RWPE2 (cell line): ENCODE data around the gene EWSR1.

Source experiments
- ATAC-seq: fragments of 200-7000 bp; cut with Tn5 transposase; 3 replicates; pipeline ENCODE4 v1.9.1; 2021; ENCODE audit warnings: low read depth
- DNase-seq: peaks from one replicate; pipeline ENCODE4 v3.0.0-alpha.2; 2020; ENCODE audit warnings: low spot score
- H3K27ac ChIP-seq: fragments of 450-650 bp; 2 replicates; pipeline ENCODE4 v1.5.1; 2017; ENCODE audit warnings: mild to moderate bottlenecking; ENCODE audit not compliant: poor library complexity, severe bottlenecking
- H3K27me3 ChIP-seq: fragments of 250-450 bp; sonication (Bioruptor Pico); 2 replicates; pipeline ENCODE4 v1.5.1; 2021; ENCODE audit warnings: mild to moderate bottlenecking, moderate library complexity; ENCODE audit not compliant: insufficient read depth, poor library complexity, severe bottlenecking
- H3K36me3 ChIP-seq: fragments of 250-450 bp; sonication (Bioruptor Pico); 2 replicates; pipeline ENCODE4 v1.5.1; 2020; ENCODE audit warnings: low read depth, mild to moderate bottlenecking, moderate library complexity
- H3K4me1 ChIP-seq: fragments of 250-450 bp; sonication (Bioruptor Pico); 2 replicates; pipeline ENCODE4 v1.5.1; 2021; ENCODE audit warnings: mild to moderate bottlenecking, moderate library complexity; ENCODE audit not compliant: insufficient read depth, poor library complexity, severe bottlenecking
- H3K4me3 ChIP-seq: fragments of 250-450 bp; sonication (Bioruptor Pico); 2 replicates; pipeline ENCODE4 v1.5.1; 2021; ENCODE audit warnings: mild to moderate bottlenecking, moderate library complexity; ENCODE audit not compliant: severe bottlenecking
- H3K9me3 ChIP-seq: fragments of 250-450 bp; sonication (Bioruptor Pico); 2 replicates; pipeline ENCODE4 v1.5.1; 2021; ENCODE audit warnings: mild to moderate bottlenecking, moderate library complexity; ENCODE audit not compliant: severe bottlenecking
- CTCF ChIP-seq: fragments of 450-650 bp; IDR thresholded peaks from one replicate; pipeline ENCODE4 v1.5.1; 2017; ENCODE audit warnings: mild to moderate bottlenecking, moderate library complexity; ENCODE audit not compliant: poor library complexity, severe bottlenecking

Gene EWSR1

GRCh38 chr22:29338398-29338797 lies 70.3 kb downstream of the EWSR1 start:
- Histone ChIP-seq H3K27ac (no peak overlapping the region), H3K9me3 (no peaks in the 10 kb centered on the region), H3K36me3 (peaks cover 55% of the 10 kb centered on the region), H3K4me3 (no peak overlapping the region), H3K27me3 (no peaks in the 10 kb centered on the region), H3K4me1 (peaks cover 14% of the 10 kb centered on the region)
- DNase-seq = no peak
- TF ChIP-seq CTCF = no peak
- no peak for ATAC-seq

- ATAC-seq (no peak), DNase-seq (no peak)
- Histone ChIP-seq H3K36me3 (peaks cover 56% of the 10 kb centered on the region), H3K27me3 (no peaks in the 10 kb centered on the region), H3K9me3 (no peaks in the 10 kb centered on the region), H3K4me1 (peaks cover 26% of the 10 kb centered on the region), H3K4me3 (no peak overlapping the region), H3K27ac (no peak overlapping the region)
- TF ChIP-seq CTCF = no peak
Measured at GRCh38 chr22:29339381-29340235, 71.5 kb downstream of the EWSR1 start.

- peaks cover 28% of the 10 kb centered on the region for H3K4me1 ChIP-seq
- no peak for TF ChIP-seq CTCF
- H3K36me3 ChIP-seq = peaks cover 54% of the 10 kb centered on the region
- H3K9me3 ChIP-seq = no peaks in the 10 kb centered on the region
- H3K4me3 ChIP-seq = no peak overlapping the region
- ATAC-seq (no peak), DNase-seq (no peak)
- H3K27me3 ChIP-seq = no peaks in the 10 kb centered on the region
- no peak overlapping the region for H3K27ac ChIP-seq
Measured at GRCh38 chr22:29340566-29340965, 72.5 kb downstream of the EWSR1 start.

- no peak for TF ChIP-seq CTCF
- H3K9me3 ChIP-seq = no peaks in the 10 kb centered on the region
- ATAC-seq = no peak
- H3K36me3 ChIP-seq = peaks cover 47% of the 10 kb centered on the region
- peaks cover 28% of the 10 kb centered on the region for H3K4me1 ChIP-seq
- DNase-seq = no peak
- H3K27ac ChIP-seq = no peak overlapping the region
- H3K27me3 ChIP-seq = no peaks in the 10 kb centered on the region
- H3K4me3 ChIP-seq = no peak overlapping the region
Measured at GRCh38 chr22:29341056-29341848, 73.2 kb downstream of the EWSR1 start.
